ENCODE measurements around the gene CHP2.
"Not testable (repeated sequence)": the region's sequence is repeated elsewhere in the genome, so short reads cannot be mapped to it uniquely, and the experiment has no call there.

CHP2 gene

DNA sequence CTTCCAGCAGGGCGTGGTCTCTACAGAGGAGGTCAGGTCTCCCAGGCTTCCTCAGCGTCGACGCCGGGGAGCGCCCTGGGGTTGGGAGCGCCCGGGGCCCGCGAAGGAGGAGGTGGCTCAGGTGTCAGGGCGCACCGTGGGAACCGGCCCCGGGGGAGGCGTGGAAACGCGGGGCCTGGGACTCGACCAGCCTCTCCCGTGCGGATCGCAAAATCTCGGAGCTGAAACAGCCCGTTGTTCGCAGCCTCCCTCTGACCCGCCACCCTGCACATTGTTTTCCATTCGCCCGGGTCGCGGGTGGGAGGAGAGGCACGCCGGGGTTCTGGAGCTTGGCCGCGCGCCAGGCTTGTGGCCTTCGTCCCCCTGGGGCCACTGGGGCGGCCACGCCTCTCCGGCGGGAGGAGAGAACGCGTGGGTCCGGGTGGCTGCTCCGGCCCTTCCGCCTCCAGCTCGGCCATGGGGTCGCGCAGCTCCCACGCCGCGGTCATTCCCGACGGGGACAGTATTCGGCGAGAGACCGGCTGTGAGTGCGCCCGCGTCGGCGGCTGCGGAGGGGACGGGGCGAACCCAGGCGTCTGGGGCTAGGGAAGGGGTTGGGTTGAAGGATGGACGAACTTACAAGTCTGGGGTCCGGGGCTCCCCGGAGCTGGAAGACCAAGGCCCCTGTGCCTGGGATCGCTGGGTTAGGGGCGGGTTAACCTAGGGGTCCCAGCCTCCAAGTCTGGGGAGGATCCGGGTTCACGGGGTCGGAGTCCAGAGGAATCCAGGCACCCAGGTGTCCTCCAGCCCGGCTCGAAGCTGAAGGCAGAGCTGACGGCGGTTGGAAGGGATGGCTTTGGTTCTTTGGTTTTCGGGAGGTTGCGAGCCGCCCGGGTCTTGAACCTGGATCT lies at the start of gene CHP2:
Gene CHP2, plus strand, starts transcription at position 433 of the 890 bp plus-strand sequence. Its CDS starts 24 bp downstream, at position 457.
- no peak for DNase-seq

DNA sequence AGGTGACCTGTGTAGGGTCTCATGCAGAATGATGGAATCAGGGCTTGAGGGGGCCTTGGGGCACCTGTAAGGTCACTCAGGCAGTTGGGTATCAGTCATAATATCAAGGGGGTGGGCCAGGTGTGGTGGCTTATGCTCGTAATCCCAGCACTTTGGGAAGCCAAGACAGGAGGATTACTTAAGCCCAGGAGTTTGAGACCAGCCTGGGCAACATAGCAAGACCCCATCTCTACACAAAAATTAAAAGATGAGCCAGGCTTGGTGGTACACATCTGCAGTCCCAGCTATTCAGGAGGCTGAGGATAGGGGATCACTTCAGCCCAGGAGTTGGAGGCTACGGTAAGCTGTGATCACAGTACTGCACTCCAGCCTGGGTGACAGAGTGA lies 49.3 kb upstream of the CHP2 start:
- DNase-seq = no peak

DNA sequence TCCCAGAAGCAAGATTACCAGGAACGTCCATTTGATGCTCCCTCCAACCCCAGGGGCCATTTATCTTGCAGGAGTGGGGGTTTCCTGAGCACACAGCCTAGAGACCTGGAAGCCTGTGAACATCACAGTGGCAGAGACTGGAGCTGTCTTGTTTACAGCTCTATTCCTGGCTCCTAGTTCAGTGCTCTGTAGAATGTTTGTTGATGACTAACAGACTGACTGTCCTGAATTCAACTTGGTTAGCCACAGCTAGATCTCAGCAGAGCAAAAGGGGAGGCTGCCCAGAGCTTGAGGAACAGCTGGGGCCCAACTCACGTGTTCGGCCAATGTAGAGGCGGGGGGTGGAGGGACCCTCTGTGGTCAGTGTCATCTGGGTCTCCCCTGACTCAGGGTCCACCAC lies 48.4 kb upstream of the CHP2 start:
- no peak for DNase-seq

DNA sequence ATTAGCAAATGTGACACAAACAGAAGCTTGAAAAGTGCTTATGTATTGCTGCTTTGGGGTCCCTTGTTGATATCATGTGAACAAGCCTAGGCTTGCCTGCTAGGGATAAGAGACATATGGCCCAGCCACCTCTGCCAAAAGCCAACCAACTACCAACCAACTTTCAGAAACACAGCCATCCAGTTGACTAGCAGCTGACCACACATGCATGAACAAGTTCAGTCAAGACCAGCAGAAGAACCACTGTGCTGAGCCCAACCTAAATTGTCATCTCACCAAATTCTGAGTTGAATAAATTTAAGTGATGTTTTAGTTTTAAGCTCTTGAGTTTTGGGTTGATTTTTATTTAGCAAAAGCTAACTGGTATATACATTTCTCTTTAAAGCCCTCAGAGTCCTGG lies 45.3 kb upstream of the CHP2 start:
- no peak for DNase-seq

DNA sequence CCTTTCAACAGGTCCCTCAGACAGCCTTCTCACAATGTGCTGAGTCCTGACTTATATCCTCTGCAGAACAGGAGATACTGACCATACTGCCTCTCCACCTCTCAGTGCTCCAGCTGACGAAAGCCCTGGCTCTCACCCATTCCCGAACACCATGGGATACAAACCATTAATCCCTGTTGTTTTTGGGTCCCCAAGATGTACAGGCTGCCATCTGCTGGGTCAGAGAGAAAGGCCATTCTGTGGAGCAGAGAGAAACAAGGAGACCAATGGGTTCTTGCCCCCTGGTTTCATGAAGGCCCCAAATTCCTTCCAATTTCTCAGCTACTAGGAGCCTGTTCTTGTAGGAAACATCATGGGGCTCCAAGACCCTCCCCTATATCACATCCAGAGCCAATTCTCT lies 44.8 kb upstream of the CHP2 start:
- no peak for DNase-seq

DNA sequence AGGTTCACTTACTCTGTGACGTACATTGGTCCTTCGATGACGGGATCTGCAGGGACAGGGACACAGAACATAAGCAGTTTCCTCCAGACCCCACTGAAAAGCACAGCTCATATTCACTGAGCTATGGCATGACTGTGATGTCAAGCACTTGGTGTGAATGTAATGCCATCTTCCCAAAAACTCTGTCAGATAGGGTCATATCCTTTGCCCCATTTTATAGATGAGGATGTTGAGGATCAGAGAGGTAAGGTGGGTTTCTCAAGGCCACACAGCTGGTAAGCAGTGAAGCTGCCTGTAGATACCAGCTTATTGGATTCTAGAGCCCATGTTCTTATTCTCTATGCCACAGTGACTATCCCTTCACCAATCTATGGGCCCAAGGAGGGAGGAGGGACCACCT lies 44.3 kb upstream of the CHP2 start:
- no peak for DNase-seq

DNA sequence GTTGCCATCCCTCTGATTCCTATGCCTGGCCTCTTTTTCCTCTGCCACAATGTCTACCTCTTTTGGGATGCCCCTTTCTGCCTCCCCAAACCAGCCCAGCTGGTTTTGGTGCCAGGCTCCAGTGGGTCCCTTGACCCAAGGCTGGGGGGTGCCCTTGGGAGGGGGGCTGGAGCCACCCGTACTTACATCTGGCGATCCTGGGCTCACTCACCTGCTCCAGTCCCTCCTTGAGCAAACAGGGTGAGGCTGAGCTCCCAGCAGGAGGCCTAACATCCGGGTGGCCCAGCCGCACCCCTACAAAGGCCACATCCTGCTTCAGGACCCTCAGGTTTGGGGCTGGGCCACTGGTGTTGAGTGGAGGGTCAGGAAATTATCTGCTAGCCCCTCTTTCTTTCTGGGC lies 43.0 kb upstream of the CHP2 start:
- no peak for DNase-seq

DNA sequence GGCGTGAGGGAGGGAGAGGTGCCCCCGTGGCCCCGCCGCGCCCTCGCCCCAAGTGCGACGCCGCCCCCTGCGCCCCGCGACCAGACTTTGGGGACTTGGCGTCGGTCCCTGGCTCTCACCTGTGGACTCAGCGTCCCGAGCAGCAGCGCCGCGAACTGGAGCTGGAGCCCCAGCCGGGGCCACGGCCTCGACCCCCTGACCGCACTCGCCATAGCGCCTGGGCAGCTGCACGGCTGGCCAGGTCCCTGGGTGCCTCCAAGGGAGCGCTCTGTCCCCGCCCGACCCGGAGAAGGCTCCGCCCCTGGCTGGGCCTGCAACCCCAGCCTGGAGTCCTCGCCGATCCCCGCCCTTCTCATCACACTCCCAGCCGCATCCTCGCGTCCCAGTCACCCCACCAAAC lies 41.9 kb upstream of the CHP2 start, which contains the start of gene ERN2:
Gene ERN2, minus strand, starts transcription at position 247 of the 400 bp plus-strand sequence. Its CDS starts 35 bp downstream, at position 212.
- no peak for DNase-seq

DNA sequence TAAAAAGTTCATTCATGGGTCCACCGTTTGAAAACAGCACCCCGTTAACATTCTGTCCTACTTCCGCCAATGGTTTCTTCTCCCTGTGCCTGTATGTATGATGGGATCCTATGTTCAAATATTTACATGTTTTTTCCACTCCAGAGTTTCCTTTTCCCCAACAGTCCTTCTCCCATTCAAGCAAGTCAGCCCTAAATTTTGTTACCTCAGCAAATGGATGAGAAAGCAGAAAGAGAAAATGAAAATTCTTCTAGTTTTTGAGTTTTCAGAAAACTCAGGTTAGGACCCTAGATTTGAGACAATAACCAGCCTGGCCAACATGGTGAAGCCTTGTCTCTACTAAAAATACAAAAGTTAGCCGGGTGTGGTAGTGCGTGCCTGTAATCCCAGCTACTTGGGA lies 38.3 kb upstream of the CHP2 start:
- no peak for DNase-seq

DNA sequence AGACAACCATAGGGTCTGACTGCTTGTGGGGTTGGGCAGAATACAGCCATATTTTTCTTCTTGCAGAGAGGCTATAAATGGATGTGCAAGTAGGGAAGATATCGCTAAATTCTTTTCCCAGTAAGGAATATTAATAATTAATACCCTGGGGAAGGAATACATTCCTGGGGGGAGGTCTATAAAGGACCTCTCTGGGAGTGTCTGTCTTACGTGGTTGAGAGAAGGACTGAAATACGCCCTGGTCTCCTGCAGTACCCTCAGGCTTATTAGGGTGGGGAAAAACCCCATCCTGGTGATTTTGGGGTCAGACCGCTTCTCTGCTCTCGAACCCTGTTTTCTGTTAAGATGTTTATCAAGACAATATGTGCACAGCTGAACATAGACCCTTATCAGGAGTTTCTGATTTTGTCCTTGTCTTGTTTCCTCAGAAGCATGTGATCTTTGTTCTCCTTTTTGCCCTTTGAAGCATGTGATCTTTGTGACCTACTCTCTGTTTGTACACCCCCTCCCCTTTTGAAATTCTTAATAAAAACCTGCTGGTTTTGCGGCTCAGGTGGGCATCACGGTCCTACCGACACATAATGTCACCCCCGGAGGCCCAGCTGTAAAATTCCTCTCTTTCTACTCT lies 32.1 kb upstream of the CHP2 start:
- not testable (repeated sequence) for DNase-seq

DNA sequence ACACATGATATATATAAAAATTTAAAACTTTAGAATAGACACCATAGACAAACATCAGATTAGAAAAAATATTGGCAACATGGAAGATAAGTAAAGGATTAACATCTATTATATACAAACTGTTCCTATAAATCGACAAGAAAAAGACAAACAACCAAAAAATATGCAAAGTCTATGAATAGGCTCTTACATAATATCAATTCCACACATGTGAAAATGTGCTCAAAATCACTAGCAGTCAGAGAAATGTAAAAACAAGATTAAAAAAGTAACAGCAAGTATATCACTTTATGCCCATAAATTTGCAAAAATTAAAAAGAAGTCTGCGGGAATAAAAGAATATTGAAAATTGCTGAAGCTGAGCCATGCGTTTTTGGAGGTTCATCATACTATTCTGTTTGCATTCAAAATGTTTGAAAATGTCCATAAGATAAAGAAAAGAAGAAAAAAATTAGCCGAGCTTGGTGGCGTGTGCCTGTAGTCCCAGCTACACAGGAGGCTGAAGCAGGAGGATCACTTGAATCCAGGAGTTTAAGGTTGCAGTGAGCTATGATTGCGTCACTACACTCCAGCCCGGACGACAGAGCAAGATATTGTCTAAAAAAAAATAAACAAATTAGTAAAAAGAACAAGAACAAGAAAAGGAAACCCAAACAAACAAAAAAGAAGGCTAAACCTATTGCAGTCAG lies 30.6 kb upstream of the CHP2 start:
- no peak for DNase-seq

DNA sequence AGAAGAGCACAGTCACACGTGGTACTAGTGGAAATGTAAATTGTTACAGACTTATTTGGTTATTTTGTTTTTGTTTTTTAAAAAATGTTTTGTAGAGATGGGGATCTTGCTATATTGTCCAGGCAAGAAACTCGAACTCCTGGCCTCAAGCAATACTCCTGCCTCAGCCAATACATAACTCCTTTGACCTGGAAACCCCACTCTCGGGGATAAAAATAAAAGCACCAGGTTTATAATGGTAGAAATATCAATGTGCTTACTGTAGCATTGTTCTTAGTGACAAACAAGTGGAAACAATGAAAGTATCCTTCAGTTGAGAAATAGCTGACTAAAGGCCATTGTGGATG lies 30.1 kb upstream of the CHP2 start:
- no peak for DNase-seq

DNA sequence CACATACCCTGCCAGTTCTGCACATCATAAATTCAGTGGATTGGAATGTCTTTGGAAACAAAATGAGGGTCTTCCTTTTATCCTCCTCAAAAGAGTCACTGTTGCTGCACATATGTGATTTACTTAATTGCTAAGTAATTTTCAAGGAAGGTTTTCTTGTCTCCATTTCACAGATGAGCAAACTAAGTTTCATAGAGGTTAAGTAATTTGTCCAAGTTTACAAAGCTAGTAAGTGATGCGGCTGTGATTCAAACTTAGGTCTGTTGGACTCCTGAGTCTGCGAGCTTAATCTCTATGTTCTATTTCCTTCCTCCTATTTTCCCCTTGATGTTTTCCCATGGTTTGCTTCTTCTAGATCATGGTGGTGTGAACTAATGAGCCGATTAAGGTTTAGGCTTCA lies 28.1 kb upstream of the CHP2 start:
- DNase-seq = no peak

DNA sequence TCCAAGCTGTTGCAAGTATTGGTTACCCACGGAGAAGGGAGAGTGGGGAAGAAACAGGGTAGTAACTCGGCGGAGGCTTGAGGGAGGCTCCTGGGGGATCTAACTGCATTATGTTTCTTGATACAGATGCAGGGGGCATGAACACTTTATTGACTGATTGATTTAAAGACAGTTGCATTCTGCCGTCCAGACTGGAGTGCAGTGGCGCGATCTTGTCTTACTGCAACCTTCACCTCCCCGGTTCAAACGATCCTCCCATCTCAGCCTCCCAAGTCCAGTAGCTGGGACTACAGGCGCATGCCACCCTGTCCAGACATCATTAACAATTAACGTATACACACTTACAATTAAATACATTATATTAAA lies 26.7 kb upstream of the CHP2 start:
- no peak for DNase-seq

DNA sequence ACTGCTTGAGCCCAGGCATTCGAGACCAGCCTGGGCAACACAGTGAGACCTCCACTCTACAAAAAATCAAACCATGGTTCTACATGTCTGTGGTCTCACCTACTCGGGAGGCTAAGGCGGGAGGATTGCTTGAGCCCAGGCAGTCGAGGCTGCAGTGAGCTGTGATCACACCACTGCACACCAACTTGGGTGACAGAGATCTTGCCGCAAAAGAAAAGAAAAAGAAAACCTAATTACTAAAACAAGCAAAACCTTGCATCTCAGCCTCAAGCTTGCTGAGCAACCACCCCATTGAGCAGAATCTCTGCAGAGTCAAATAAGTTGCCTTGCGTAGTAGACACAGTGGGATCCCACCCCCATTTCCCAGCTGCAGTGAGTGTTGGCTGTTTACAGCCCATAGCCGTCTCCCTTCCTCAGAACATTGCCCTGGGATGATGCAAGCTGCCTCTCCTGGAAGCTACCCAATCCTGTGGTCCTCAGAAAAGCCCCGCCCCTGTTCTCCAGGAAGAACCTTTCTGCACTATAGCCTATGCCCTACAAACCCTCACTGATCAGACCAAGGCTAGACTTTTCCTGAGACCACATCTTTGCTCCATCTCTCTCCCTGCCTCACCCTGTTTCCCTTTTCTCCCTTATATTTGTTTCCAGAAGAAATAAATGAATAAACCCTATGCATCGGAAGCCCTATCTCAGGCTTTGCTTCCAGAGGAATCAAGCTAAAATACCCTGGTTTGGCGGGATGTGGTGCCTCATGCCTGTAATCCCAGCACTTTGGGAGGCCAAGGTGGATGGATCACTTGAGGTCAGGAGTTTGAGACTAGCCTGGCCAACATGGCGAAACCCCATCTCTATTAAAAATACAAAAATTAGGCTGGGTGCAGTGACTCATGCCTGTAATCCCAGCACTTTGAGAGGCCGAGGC lies 25.1 kb upstream of the CHP2 start:
- no peak for DNase-seq

DNA sequence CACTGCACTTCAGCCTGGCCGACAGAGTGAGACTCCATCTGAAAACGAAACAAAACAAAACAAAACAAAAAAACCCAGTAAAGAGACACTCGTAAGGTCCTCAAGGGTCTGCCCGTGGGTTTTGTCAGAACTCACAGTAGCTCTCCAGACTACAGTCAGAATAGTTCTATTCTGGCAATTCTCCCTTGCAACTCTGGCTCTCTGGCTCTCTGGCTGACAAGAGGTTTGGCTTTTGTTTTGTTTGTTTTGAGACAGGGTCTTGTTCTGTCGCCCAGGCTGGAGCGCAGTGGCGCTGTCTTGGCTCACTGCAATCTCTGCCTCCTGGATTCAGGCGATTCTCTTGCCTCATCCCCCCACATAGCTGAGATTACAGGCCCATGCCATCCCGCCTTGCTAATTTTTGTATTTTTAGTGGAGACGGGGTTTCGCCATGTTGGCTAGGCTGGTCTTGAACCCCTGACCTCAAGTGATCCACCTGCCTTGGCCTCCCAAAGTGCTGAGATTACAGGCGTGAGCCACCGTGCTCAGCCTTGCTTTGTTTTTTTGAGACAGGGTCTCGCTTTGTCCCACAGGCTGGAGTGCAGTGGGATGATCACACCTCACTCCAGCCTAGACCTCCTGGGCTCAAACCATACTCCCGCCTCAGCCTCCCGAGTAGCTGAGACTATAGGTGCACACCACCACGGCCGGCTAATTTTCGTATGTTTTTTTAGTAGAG lies 20.5 kb upstream of the CHP2 start:
- no peak for DNase-seq

DNA sequence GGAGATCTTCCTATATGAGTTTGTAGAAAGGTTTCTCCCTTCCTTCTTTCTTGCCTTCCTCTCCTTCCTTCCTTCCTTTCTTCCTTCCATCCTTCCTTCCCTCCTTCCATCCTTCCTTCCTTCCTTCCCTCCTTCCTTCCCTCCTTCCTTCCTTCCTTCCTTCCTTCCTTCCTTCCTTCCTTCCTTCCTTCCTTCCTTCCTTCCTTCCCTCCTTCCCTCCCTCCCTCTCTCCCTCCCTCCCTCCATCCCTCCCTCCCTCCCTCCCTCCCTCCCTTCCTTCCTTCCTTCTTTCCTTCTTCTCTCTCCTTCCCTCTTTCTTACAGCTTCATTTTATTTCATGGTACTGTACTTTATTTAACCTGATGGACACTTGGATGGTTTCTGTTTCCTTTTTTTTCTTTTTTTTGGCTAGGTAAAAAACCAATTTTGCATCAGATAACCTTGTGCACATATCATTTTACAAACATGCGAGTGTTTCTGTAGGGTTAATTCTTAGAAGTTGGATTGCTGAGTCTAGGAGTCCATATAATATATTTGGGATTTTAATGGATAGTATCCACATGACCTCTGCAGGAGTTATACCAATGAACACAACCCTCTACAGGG lies 17.3 kb upstream of the CHP2 start:
- not testable (repeated sequence) for DNase-seq

DNA sequence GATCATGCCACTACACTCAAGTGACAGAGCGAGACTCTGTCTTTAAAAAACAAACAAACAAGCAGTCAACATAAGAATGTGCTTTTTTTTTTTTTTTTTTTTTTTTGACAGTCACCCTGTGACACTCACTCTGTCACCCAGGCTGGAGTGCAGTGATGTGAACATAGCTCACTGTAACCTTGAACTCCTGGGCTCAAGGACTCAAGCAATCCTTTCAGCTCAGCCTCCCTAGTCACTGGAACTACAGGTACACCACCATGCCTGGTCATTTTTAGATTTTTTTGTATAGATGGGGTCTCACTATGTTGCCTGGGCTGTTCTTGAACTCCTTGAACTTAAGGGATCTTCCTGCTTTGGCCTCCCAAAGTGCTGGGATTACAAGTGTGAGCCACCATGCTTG lies 15.3 kb upstream of the CHP2 start:
- no peak for DNase-seq

DNA sequence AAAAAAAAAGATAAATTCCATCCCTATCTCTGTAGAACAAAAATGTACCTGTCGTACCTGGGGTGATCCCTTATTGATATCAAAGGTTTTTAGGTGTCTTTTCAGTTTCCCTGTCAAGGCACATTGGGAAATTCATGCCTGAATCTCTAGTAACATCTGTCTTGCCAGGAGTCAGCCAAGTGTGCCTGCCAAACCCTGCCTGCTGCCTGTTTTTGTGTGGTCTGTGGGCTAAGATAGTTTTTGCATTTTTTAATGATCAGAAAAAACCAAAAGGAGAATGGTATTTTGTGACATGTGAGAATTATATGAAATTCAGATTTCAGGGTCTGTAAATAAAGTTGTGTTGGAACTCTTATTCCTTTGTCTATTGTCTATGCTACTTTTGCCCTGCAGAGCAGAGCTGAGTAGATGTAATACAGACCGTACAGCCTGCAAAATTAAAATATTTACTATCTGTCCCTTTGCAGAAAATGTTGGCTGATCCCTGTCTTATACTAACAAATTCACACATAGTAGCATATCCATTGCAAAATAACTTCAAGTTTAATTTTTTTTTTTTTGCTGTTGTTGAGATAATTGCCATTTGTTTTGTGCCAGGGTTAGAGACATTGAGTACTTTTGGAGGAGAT lies 13.0 kb upstream of the CHP2 start:
- no peak for DNase-seq

DNA sequence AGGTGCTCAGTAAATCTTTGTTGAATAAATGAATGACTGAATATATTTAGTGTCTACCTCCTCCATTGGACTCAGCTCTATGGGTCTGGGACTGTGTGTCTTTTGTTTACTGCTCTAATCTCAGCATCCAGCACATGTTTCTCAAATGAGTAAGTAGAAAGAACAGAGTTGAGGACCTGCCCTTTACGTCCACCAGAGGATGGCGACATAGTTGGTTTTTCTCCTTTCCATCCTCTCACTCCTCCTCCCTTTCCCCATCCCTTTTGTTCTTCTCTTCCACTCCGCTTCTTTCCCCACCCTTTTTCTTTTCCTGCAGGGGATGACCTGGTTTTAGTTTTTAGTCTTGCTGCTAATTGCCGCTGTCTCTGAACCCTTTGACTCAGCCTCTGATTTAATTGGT lies 12.1 kb upstream of the CHP2 start:
- DNase-seq = no peak

DNA sequence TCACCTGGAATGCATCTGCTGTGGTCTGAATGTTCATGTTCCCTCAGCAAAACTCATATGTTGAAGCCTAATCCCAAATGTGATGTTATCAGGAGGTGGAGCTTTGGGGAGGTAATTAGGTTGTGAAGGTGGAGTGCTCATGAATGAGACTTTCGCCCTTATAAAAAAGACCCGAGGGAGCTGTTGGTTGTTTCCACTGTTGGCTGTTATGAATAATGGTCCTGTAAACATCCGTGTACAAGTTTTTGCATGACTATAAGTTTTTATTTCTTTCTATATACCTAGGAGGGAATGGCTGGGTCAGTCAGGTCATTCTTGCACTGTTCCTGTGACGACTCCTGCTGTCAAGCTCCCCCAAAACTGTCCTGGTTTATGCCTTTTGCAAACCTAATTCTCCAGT lies 9.6 kb upstream of the CHP2 start:
- no peak for DNase-seq

Measured in NCI-H2081 (cell line).